Measurements from ENCODE around the gene ENTR1. TPM values are rescaled to one million over a fixed set of nuclear protein-coding genes. Genes with fewer than 3 reads are reported as not detected.

The ENTR1 gene
- total RNA-seq, 1 donor from 2014 or later = 77.9 TPM

GRCh38 chr9:136418182-136419091 lies 8.0 kb upstream of the ENTR1 start:
- H3K27ac Mint-ChIP-seq = no peak overlapping the region
- no peak for DNase-seq (ENCODE audit: extremely low spot score, unreplicated experiment)
- H3K36me3 Mint-ChIP-seq = peaks cover 7% of the 10 kb centered on the region
- TF ChIP-seq CTCF (conservative IDR thresholded peaks at IDR 0.05) = no peak
- H3K9me3 Mint-ChIP-seq = no peaks in the 10 kb centered on the region
- no peaks in the 10 kb centered on the region for H3K4me1 Mint-ChIP-seq (ENCODE audit: unreplicated experiment)
- no peaks in the 10 kb centered on the region for H3K27me3 Mint-ChIP-seq
- no peak overlapping the region for H3K4me3 Mint-ChIP-seq

GRCh38 chr9:136416914-136417313 lies 6.5 kb upstream of the ENTR1 start:
- no peak for DNase-seq (ENCODE audit: extremely low spot score, unreplicated experiment)
- Mint-ChIP-seq H3K4me1 (ENCODE audit: unreplicated experiment) (peaks cover 2% of the 10 kb centered on the region), H3K27me3 (no peaks in the 10 kb centered on the region), H3K27ac (no peak overlapping the region), H3K4me3 (no peak overlapping the region), H3K36me3 (peaks cover 10% of the 10 kb centered on the region), H3K9me3 (no peaks in the 10 kb centered on the region)
- TF ChIP-seq CTCF (conservative IDR thresholded peaks at IDR 0.05) = no peak

GRCh38 chr9:136416427-136416826 lies 6.0 kb upstream of the ENTR1 start:
- no peak for TF ChIP-seq CTCF (conservative IDR thresholded peaks at IDR 0.05)
- peaks cover 4% of the 10 kb centered on the region for H3K4me1 Mint-ChIP-seq (ENCODE audit: unreplicated experiment)
- no peaks in the 10 kb centered on the region for H3K27me3 Mint-ChIP-seq
- no peaks in the 10 kb centered on the region for H3K9me3 Mint-ChIP-seq
- H3K36me3 Mint-ChIP-seq = peaks cover 10% of the 10 kb centered on the region
- H3K27ac Mint-ChIP-seq = no peak overlapping the region
- H3K4me3 Mint-ChIP-seq = no peak overlapping the region
- DNase-seq (ENCODE audit: extremely low spot score, unreplicated experiment) = no peak

GRCh38 chr9:136412962-136413361 lies 2.5 kb upstream of the ENTR1 start:
- Mint-ChIP-seq H3K27ac (no peak overlapping the region), H3K36me3 (peaks cover 10% of the 10 kb centered on the region), H3K27me3 (no peaks in the 10 kb centered on the region), H3K9me3 (no peaks in the 10 kb centered on the region), H3K4me3 (peak overlapping the region; percentile 36), H3K4me1 (ENCODE audit: unreplicated experiment) (peaks cover 19% of the 10 kb centered on the region)
- TF ChIP-seq CTCF (conservative IDR thresholded peaks at IDR 0.05) = no peak
- no peak for DNase-seq (ENCODE audit: extremely low spot score, unreplicated experiment)

- Mint-ChIP-seq H3K9me3 (no peaks in the 10 kb centered on the region), H3K4me3 (peak overlapping the region; percentile 94), H3K27ac (peak overlapping the region; percentile 92), H3K27me3 (no peaks in the 10 kb centered on the region), H3K4me1 (ENCODE audit: unreplicated experiment) (peaks cover 19% of the 10 kb centered on the region), H3K36me3 (peaks cover 3% of the 10 kb centered on the region)
- no peak for DNase-seq (ENCODE audit: extremely low spot score, unreplicated experiment)
- no peak for TF ChIP-seq CTCF (conservative IDR thresholded peaks at IDR 0.05)
These were observed 964 bp upstream of the ENTR1 start for GRCh38 chr9:136411378-136411777.

Data from type B pancreatic cell (in vitro differentiated cells).